GM18868 (cell line): ENCODE data around the gene MEX3B.
"Not testable (repeated sequence)": the region's sequence is repeated elsewhere in the genome, so short reads cannot be mapped to it uniquely, and the experiment has no call there.

Source experiments
- ATAC-seq: cut with Tn5 transposase; IDR thresholded peaks from one replicate; pipeline ENCODE4 v1.9.1; 2021; ENCODE audit warnings: mild to moderate bottlenecking, moderate library complexity; ENCODE audit not compliant: unreplicated experiment

The MEX3B gene

GRCh38 chr15:82051664-82052063 is 5.8 kb upstream of the MEX3B start:
- no peak for ATAC-seq

- ATAC-seq, result no peak
Measured at GRCh38 chr15:82048811-82049210, 3.0 kb upstream of the MEX3B start.

GRCh38 chr15:82047453-82048400 is 1.9 kb upstream of the MEX3B start:
- ATAC-seq, result no peak

GRCh38 chr15:82046666-82047452 is 1.0 kb upstream of the MEX3B start:
- ATAC-seq, result peak; percentile 69

- no peak for ATAC-seq
Measured at GRCh38 chr15:82045179-82045891, 483 bp downstream of the MEX3B start.

GRCh38 chr15:82044373-82045178 is 1.2 kb downstream of the MEX3B start:
- no peak for ATAC-seq

- ATAC-seq, result no peak
Measured at GRCh38 chr15:82043796-82044372, 1.9 kb downstream of the MEX3B start.

GRCh38 chr15:82043130-82043673 is 2.6 kb downstream of the MEX3B start:
- no peak for ATAC-seq

GRCh38 chr15:82040862-82041261 is 5.0 kb downstream of the MEX3B start:
- no peak for ATAC-seq

GRCh38 chr15:82040390-82040789 is 5.4 kb downstream of the MEX3B start:
- ATAC-seq, result no peak

GRCh38 chr15:82039871-82040270 is 5.9 kb downstream of the MEX3B start:
- ATAC-seq, result no peak

- ATAC-seq, result no peak
Measured at GRCh38 chr15:82036461-82036860, 9.4 kb downstream of the MEX3B start.

GRCh38 chr15:82031871-82032270 is 13.9 kb downstream of the MEX3B start:
- no peak for ATAC-seq

GRCh38 chr15:82030176-82030575 is 15.6 kb downstream of the MEX3B start:
- no peak for ATAC-seq

GRCh38 chr15:82028163-82028562 is 17.7 kb downstream of the MEX3B start:
- not testable (repeated sequence) for ATAC-seq

- ATAC-seq, result no peak
Measured at GRCh38 chr15:82021992-82022391, 23.8 kb downstream of the MEX3B start.

GRCh38 chr15:82020625-82021394 is 25.0 kb downstream of the MEX3B start:
- no peak for ATAC-seq

- ATAC-seq, result no peak
Measured at GRCh38 chr15:82018201-82018600, 27.6 kb downstream of the MEX3B start.

- no peak for ATAC-seq
Measured at GRCh38 chr15:82017656-82018055, 28.2 kb downstream of the MEX3B start.
